Activated CD4-positive, CD25-positive, alpha-beta regulatory T cell treated with anti-CD3 and anti-CD28 coated beads, Interleukin-2, amount 50 U/mL, for 24 hours (primary cell): Measurements from ENCODE around the gene CHMP2A.
"Not testable (repeated sequence)": the region's sequence is repeated elsewhere in the genome, so short reads cannot be mapped to it uniquely, and the experiment has no call there.

Experiments used
- ATAC-seq, 2 donors: fragments of 150-1000 bp; cut with Tn5 transposase; one replicate each; pipeline ENCODE4 v1.10.0; 2021; ENCODE audit warnings: mild to moderate bottlenecking in 1 of 2, moderate library complexity in 1 of 2

Gene CHMP2A

DNA sequence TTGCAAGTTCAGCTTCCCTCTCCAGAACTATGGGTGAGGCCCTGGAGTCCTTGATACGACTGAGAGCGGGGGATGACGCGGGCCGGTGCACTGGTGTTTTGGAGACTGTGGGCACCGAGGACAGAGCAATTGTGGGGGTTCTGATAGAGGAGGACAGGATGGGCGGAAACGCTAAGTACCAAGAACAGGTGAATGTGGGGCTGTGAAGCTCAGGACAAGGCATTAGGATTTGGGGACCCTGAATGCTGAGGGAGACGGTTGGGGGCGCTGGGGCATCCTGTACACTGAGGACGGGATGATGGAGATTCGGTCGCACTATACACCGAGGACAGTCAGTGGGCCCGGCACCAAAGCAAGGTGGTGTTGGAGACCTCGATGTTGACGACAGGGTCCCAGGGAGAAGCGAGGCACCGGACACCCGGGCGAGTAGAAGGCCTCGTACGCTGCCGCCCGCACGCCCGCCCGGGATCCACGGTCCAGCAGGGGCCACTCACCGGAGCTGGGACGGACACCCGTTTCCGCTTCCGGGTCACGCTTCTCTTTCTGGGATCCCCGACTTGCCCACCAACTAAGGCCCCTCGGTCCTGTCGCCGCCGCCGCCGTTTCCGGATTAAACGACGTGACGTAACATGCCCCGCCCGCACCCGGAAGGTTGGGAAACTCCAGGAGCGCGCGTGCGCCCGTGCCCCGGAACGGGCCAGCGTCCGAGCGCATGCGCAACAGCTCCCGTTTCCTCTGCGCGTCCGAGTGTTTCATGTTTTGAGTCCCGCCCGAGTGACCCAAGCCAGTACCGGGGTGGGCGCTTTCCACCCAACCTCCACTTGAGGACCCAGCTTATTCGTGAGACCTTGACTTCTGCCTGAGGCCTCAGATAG lies at the start of gene CHMP2A:
Gene CHMP2A, minus strand, starts transcription at position 612 of the 875 bp plus-strand sequence. CDS start 893 bp downstream, outside the sequence.
- peak; percentile 44 to 46 for ATAC-seq

DNA sequence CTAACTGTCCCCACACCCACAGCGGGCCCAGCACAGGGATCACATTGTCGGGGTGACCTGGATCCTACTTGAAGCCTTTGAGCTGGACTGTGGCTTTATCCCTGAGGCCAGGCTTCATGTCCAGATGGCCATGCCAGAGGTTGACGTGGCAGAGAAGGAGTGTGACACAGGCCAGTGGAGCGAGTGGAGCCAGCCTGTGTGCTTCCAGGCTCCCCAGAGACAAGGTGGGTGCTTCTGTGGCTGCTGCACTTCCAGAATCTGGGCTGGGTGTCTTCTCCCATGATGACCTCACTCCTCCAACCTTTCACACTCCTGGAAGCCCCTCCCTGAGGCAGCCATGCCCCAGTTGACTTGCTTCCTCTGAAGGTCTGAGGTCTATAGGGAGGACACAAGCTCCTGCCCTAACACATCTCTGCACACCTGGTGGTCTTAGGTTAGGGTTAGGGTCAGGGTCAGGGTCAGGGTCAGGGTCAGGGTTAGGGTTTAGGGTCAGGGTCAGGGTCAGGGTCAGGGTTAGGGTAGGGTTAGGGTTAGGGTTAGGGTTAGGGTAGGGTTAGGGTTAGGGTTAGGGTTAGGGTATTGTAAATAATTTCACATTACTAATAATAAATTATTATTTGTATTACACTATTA lies 31.3 kb upstream of the CHMP2A start:
- ATAC-seq = no peak

DNA sequence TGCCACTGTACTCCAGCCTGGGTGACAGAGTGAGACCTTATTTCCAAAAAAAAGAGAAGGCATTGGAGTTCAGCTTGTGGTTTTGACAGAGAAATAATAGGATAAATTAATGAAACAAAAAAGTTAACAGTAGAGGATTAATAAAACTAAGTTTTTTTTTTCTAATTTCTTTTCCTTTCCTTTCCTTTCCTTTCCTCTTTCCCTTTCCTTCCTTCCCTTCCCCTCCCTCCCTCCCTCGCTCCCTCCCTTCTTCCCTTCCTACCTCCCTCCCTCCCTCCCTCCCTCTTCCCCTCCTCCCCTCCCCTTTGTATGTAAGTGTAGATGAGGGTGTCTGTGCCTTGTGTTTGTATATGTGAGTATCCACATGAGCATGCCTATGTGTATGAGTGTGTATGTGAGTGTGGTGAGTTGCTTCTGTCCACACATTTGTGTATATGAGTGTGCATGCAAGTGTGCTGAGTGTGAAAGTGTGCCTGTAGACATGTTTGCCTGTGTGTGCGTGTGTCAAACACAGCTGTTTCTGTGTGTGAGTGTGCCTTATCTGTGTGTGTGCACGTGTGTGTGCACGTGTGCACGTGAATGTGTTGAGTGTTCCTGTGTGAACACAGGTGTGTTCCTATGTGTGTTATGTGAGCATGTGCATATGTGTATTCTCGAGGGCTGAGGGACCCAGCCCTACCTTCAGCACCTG lies 30.7 kb upstream of the CHMP2A start:
- no peak for ATAC-seq

DNA sequence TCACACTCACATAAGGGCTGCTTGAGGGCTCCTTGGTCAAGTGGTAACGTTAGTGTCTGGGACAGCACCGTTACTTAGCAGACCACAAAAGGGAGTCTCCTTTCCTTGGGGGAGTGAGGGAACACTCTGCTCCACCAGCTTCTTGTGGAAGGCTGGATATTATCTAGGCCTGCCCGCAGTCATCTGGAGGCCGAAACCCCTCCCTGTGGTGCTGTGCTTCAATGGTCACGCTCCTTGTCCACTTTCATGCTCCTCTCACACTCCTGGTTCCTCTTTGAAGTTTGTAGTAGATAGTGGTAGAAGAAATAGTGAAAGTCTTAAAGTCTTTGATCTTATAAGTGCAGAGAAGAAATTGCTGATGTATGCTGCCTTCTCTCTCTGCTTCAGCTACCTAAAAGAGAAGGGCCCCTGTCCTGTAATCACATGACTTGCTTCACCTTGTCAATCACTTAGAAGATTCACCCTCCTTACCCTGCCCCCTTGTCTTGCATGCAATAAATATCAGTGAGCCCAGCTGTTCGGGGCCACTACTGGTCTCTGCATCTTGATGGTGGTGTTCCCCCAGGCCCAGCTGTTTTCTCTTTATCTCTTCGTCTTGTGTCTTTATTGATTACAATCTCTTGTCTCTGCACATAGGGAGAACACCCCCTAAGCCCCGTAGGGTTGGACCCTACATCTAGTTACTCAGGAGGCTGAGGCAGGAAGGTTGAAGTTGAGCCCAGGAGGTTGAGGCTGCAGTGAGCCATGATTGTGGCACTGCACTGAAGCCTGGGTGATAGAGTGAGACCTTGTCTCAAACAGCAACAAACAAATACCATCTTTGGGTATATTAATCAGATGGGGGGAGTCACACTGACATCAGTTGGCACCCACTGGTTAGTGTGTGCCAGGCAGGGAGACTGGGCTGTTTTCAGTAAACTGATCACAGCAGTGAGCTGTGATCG lies 29.9 kb upstream of the CHMP2A start:
- no peak for ATAC-seq

DNA sequence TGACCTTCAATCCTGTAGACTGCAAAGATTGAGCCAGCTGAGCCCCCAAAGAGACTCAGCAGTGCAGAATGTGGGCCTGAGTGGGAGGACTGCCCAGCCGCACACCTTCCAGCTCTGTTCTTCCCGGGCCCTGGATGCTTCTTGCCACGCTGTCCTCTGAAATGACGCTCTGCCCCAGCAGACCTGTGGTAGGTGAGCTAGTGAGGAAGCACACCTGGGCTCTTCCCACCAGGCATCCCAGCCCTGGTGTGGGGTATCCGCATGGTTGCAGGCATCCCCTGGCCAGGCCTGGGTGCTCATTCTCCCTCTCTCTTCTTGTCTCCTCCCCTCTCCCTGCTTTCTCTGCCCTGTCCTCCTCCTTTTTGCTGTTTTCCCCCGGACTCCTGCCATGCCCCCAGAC lies 28.1 kb upstream of the CHMP2A start:
- ATAC-seq = no peak

DNA sequence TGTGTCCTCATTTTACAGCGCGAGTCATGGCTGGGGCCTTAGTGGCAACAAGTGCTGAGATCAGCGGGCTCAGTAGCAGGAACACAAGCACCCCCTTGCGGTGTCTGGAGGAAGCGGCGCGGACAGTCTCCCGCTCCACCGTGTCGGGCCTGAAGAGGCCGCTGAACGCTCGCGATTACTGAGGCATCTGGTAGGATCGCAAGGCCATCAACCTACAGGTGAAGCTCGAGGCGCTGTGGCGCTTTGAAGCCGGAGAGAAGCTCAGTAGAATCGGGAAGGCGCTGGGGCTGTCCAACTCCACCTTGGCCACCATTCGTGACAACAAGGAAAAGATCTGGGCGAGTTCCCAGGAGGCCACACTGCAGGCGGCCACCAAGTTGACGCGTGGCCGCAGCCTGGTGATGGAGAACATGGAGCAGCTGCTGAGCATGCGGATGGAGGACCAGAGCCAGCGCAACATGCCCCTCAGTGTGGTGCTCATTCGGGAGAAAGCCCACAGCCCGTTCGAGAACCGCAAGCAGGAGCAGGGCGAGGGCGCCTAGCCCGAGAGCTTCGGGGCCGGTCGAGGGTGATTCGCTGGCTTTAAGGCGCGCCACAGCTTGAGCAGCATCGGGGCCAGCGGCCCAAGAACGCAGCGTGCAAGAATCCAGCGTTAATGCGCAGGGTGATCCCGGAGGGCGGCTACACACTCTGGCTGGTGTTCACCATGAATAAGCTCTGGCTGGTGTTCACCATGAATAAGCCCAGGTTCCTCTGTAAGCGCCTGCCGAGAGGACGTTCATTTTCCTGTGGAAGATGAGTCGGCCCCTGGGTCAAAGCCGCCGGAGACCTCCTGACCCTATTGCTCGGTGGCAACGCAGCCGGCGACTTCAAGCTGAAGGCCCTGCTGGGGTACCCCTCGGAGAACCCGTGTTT lies 26.6 kb upstream of the CHMP2A start:
- peak; percentile 94 to 97 for ATAC-seq

DNA sequence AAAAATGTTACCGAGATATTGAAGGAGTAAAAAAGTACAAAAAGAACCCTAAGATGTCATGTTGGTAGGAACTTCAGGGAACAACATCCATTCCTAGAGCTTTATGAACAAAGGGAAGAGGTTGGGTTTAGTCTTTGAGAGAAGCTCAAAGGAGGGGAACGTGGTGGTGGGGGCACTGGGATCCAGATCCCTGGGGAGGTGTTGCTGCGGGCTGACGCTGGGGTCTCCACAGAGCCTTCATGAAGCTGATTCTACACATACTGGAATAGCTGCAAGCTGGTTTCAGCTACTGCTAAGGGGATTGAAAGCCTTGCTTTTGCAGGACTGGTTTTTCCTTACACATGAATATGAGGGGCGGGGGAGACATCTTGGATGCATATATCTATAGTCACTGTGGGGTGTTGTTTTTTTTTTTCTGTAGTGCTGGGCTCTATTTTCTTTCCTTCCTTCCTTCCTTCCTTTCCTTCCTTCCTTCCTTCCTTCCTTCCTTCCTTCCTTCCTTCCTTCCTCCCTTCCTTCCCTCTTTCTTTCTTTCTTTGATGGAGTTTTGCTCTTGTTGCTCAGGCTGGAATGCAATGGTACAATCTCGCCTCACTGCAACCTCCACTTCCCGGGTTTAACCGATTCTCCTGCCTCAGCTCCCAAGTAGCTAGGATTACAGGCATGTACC lies 24.7 kb upstream of the CHMP2A start:
- no peak for ATAC-seq

DNA sequence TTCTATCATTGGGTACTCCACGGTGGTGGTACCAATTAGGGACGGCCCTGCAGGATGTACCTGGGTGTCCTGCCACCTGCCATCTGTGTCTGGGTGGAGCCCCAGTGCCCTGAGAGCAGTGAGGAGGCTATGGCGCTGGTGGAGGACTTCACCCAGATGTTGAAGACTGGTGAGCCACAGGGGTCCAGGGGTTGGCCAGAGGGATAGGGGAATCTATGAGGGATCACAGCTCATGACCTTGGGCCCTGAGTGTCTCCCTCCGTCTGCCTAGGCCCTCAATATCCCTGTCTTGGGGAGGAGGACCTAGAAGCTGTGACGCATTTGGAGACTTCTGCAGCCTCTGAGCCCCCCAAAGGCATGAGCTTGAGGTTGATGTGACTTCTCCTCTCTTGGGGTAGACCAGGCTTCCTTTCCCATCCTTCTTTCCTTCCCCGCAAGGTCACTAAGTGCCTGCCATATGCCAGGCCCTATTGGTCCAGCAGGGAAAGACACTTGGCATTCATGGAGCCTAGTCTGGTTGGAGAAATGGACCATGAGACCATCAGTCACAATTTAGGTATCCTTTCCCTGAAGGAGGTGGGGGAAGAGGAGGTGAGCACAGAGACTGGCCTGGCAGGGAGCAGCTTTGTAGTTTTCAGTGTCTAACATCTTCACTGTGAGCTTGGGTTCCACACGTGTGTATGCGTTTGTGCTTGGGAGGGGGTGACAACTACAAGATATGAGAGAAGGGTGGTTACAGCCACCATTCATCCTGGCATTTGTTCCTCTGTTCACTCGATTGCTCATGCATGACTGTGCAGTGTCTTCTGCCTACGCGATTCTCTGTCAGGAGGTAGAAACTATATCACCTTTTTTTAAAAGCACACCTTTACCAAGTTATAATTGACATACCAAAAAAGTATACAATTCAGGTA lies 23.4 kb upstream of the CHMP2A start:
- ATAC-seq = peak in 1 of 2 donors; percentile 16

DNA sequence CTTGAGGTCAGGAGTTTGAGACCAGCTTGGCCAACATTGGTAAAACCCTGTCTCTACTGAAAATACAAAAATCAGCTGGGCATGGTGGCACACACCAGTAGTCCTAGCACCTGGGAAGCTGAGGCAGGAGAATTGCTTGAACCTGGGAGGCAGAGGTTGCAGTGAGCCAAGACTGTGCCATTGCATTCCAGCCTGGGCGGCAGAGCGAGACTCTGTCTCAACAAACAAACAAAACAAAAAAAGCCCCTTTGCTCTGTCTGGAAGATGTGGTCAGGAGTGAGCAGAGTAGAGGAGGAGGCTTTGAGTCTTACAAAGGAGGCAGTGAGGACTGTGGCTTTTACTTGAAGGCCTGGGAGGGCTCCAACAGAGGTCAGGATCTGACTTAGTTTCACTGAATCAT lies 22.7 kb upstream of the CHMP2A start:
- not testable (repeated sequence) for ATAC-seq

DNA sequence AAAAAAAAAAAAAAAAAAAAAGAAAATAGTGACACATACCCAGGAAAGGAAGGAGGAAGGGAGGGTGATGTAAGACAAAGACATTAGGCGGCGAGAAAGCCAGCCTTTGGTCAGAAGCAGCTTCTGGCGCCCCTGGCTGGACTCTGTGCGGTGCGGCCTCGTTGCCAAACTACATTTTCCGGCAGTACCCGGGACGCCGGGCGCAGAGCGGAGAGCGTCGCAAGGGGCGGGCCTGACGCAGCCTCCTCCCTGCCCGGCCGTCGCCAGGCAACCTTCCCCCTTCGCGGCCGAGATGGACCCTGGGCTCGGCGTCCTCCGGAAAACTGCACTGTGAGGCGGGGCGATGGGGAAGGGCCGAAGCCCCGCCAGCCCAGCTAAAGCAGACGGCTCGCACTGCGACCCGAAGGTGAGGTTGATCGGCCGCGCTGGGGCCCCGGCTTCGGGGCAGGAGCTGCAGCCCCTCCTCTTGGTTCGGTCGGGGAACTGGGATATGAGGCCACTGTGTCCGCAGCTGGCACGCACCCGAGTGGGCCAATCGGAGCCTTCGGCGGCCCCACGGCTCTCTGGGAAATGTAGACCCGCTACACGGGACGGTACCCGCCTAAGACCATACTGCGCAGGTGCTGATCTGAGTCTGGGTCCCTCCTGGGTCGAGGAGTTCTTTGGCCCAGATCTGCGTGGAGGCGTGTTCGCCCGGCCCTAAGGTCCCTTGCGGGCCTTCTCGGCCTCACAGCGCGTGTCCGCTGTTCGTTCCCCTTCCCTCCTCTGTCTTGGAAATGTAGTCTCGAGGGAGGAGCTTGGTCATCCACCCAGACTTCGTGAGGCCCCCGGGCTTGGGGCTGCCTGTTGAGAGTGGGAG lies 20.5 kb upstream of the CHMP2A start:
- ATAC-seq = peak; percentile 34 to 37

DNA sequence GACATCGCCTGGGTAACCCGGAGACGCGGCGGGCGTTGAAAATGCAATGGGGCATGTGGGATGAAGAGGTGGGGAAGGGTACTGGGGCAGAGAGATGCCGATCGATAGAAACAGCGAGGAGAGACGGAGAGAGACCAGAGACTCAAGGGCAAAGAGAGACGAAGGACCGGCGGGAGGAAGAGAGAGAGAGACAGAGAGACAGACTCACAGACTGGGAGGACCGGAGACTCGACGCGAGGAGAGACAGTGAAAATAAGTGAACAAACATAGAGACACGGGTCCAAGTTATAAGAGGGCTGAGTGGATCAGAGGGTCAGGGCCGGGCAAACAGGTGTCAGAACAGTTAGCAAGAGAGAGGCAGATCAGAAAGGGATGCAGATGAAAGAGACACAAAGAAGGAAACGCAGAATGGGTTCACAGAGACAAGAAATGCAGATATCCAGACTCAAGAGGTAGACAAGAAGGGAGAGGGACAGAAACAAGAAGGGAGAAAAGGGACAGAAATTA lies 18.8 kb upstream of the CHMP2A start:
- no peak for ATAC-seq

DNA sequence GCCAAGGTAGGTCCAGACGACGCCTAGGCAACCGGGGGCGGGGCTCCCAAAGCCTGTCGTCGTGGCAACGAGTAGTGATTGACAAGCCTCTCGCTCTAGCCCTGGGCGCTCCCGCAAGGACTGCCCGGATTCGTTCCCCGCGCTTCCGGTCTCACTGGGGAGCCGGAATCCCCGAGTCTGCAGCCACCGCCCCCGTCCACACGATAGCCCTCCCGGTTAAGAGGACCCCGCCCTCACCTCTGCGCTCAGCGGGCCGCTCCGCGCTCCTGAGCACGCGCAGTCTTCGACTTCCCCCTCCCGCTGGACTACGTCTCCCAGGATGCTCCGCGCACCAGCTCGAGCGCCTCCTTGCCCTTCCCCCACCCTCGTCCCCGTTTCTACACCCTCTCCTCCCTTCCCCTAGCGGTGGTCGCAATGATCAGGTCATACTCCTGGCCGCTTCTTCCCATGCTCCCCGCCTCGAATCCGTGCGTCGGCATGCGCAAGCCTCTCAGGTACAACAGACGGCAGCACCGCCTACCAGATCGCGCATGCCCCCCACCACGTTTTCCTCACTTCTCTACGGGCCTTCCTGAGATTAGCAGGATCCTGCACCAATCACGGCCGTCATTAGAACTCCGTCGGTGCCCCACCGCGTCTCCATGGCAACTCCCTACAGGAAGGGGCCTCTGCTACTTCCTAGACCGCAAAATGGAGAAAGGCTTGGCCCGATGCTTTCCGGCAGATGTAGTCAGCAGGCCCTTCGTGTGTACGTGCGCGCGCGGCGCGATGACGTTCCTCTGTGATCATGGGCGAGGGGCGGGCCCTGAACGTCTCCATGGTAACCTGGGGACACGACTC lies 18.1 kb upstream of the CHMP2A start, which contains the start of gene MZF1:
Gene MZF1, minus strand, starts transcription at position 518 of the 840 bp plus-strand sequence. CDS start 1,946 bp downstream, outside the sequence.
- ATAC-seq = peak; percentile 72 to 77

DNA sequence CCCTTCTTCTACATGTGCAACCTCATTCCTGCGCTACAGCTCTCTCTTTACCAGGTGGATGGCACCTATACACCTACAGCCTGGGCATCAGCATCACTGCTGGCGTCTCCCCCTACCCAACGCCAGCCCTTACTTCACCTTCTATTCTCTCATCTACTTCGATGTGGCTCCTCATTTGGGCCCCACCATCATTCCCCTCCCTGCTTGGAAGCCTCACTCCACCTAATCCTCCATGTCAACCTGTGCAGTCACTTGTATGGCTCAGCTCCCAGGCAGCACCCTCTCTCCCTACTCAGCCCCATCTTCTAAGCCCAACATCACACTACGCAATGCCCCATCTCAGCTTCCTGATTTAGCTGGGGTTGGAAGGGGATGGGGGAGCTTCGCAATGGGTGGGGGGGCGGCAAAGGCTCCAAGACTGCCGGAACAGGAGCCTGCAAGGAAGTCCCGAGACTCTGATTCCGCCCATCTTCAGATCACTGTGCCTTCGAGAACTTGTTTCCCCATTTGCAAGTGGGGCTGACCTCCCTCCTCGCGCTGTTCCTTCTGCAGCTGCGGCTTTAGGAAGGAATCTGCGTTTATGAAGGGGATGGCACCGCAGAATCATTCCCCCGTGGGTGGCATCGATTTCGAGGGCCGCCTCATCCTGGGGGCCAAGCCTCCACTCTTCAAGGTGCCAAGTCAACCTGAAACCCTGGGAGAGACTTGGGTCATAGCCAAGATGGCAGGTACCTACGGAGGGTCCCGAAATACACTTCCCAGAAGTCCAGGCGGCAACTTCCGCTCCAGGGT lies 17.3 kb upstream of the CHMP2A start:
- no peak for ATAC-seq

DNA sequence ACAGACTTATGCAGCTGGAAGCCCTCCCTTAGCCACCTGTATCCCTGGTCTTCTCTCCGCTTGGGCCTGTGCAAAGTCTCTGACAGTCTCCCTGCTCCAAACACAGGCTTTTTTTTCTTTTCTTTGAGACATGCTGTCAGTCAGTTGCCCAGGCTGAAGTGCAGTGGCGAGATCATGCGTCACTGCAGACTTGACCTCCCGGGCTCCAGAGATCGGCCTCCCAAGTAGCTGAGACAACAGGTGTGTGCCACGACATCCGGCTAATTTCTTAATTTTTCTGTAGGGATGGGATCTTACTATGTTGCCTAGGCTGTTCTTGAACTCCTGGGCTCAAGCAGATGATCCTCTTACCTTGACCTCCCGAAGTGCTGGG lies 16.7 kb upstream of the CHMP2A start:
- no peak for ATAC-seq

DNA sequence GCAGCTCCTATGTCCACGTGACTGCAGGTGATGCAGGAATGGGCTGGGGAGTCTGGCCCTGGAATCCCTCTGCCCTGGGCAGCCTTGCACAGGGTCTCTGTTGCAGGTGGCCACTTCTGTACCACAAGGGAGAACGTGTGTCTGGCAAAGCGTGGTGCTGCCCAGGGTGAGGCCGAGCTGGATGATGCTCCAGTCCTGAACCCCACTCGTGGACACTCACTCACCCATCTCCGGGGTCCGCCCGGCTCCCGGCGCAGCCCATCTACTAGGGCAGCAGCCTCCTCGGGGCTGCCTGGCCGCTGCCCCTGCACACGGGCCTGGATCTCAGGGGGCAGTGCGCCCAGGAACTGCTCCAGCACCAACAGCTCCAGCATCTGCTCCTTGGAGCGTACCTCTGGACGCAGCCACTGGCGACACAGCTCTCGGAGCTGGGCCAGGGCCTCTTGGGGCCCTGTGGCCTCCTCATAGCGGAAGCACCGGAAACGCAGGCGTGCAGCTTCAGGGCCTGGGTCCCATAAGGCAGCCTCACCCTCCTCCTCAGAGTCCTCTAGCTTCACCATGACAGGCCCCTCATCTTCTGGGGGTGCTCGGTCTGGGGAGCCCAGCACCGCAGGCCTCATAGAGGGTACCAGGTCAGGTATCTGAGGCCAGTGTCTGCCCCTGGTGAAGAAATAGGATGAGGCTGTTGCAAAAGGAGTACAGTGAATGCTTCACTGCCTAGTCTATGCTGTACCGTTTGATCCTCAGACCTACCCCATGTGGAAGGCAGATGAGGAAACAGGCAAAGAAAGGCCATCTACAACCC lies 16.1 kb upstream of the CHMP2A start:
- ATAC-seq = no peak
